Measurements from ENCODE around the gene BCORL1. TPM values are rescaled to one million over a fixed set of nuclear protein-coding genes. Genes with fewer than 3 reads are reported as not detected.

BCORL1 gene
- total RNA-seq, 4 donors from 2014 or later, result 1.7 to 4.0 (median 2.7) TPM

GRCh38 chrX:130009658-130010223, 27.3 kb downstream of the BCORL1 start:
- 91% methylated on average over 8 of the region's 10 CpGs; no CpG with 5 or more reads in 1 of the 2 donors for WGBS, 2 donors
- Histone ChIP-seq H3K36me3 (peaks cover 0 to 61% (median under 1%) of the 10 kb centered on the region in 3 donors), H3K4me3 (no peak overlapping the region), H3K27ac (no peak overlapping the region), H3K27me3 (no peaks in the 10 kb centered on the region), H3K9me3 (no peaks in the 10 kb centered on the region), H3K4me1 (no peaks in the 10 kb centered on the region)
- intact Hi-C loops (cut with DNase I), result no loop called here
- TF ChIP-seq POLR2A (IDR thresholded peaks at IDR 0.05) (no peak), CTCF (IDR thresholded peaks at IDR 0.05) (no peak)
- no peak for DNase-seq

GRCh38 chrX:130012683-130013082, 30.2 kb downstream of the BCORL1 start:
- H3K9me3 ChIP-seq, result no peaks in the 10 kb centered on the region
- DNase-seq, result no peak
- 92% methylated on average over 2 of the region's 10 CpGs; no CpG with 5 or more reads in 1 of the 2 donors for WGBS, 2 donors
- H3K27ac ChIP-seq, result no peak overlapping the region
- TF ChIP-seq POLR2A (IDR thresholded peaks at IDR 0.05), result no peak
- no peak for TF ChIP-seq CTCF (IDR thresholded peaks at IDR 0.05)
- peaks cover 0 to 53% (median 4%) of the 10 kb centered on the region in 3 donors for H3K36me3 ChIP-seq
- no peaks in the 10 kb centered on the region for H3K27me3 ChIP-seq
- H3K4me3 ChIP-seq, result no peak overlapping the region
- intact Hi-C loops (cut with DNase I), result no loop called here
- H3K4me1 ChIP-seq, result no peaks in the 10 kb centered on the region

GRCh38 chrX:130013661-130014060, 31.2 kb downstream of the BCORL1 start:
- Histone ChIP-seq H3K36me3 (peaks cover 0 to 50% (median 4%) of the 10 kb centered on the region in 3 donors), H3K9me3 (no peaks in the 10 kb centered on the region), H3K4me3 (no peak overlapping the region), H3K27ac (no peak overlapping the region), H3K4me1 (no peaks in the 10 kb centered on the region), H3K27me3 (no peaks in the 10 kb centered on the region)
- DNase-seq, result no peak
- TF ChIP-seq POLR2A (IDR thresholded peaks at IDR 0.05) (no peak), CTCF (IDR thresholded peaks at IDR 0.05) (no peak)
- intact Hi-C loops (cut with DNase I), result no loop called here
- 87 to 97% methylated on average over 8 to 14 of the region's 14 CpGs for WGBS, 2 donors

- TF ChIP-seq POLR2A (IDR thresholded peaks at IDR 0.05) (no peak), CTCF (IDR thresholded peaks at IDR 0.05) (no peak)
- H3K9me3 ChIP-seq, result no peaks in the 10 kb centered on the region
- no peak overlapping the region for H3K4me3 ChIP-seq
- no peaks in the 10 kb centered on the region for H3K4me1 ChIP-seq
- WGBS, 2 donors, result 60 to 95% methylated on average over 1 to 4 of the region's 13 CpGs
- no peaks in the 10 kb centered on the region for H3K27me3 ChIP-seq
- no peak for DNase-seq
- intact Hi-C loops (cut with DNase I), result no loop called here
- no peak overlapping the region for H3K27ac ChIP-seq
- peaks cover 0 to 47% (median 4%) of the 10 kb centered on the region in 3 donors for H3K36me3 ChIP-seq
These were observed 31.9 kb downstream of the BCORL1 start for GRCh38 chrX:130014356-130014755.

- 96% methylated on average over 4 of the region's 12 CpGs; no CpG with 5 or more reads in 1 of the 2 donors for WGBS, 2 donors
These were observed 32.3 kb downstream of the BCORL1 start for GRCh38 chrX:130014770-130015169.

More at GRCh38 chrX:130014770-130015169, 32.3 kb downstream of the BCORL1 start:
- no peaks in the 10 kb centered on the region for H3K27me3 ChIP-seq
- TF ChIP-seq POLR2A (IDR thresholded peaks at IDR 0.05) (no peak), CTCF (IDR thresholded peaks at IDR 0.05) (no peak)
- intact Hi-C loops (cut with DNase I), result no loop called here
- no peak overlapping the region for H3K27ac ChIP-seq
- peaks cover 0 to 43% (median 4%) of the 10 kb centered on the region in 3 donors for H3K36me3 ChIP-seq
- no peak overlapping the region for H3K4me3 ChIP-seq
- H3K9me3 ChIP-seq, result no peaks in the 10 kb centered on the region
- no peaks in the 10 kb centered on the region for H3K4me1 ChIP-seq
- no peak for DNase-seq

All from esophagus squamous epithelium (tissue), 5 donors.